ENCODE data around the gene ADGRG6. TPM values are rescaled to one million over a fixed set of nuclear protein-coding genes. Genes with fewer than 3 reads are reported as not detected.

ADGRG6 gene
- total and polyA plus RNA-seq, 2 of the 8 experiments (the other 6 are each of a cell fraction or from before 2014, with no cell fraction given) = 1.1 to 6.2 TPM

DNA sequence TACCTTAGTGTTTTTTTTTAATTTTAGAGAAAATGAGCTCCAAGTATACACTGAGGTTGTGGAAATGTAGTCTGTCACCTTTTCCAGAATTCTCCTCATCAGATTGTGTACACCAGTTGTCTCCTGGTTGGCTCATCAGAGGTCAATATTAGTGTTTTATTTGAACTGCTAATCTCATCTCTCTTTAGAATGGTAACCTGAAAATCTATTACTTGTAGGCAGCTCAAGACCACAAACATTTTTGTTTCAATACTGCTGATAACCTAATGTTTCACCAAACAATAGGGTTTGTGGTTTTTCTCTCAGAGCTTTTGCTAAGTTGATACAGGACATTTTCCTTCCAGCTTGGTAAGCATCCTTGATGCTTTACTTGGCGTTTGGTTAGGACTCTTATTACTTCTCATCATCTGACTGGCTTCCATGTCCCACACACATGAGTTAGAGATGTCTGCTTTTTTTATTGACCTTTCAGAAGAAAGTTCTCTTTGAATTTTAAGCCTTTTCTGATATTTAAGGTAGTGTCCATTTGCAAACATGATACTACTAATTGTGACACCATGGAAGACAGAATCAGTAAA, 15.1 kb downstream of the ADGRG6 start:
- no peaks in the 10 kb centered on the region for H3K79me2 ChIP-seq (ENCODE audit: control insufficient read depth in 1 of 2, insufficient read depth in 2 of 2, low read length in 2 of 2)
- no peaks in the 10 kb centered on the region for H4K20me1 ChIP-seq (replicated peaks in 1 of 2; ENCODE audit: control insufficient read depth in 1 of 2, insufficient read depth in 2 of 2, low read length in 2 of 2)
- H3K56ac ChIP-seq (replicated peaks; ENCODE audit: insufficient read length, low read depth, low read length) = no peak overlapping the region
- H3K4me2 ChIP-seq (ENCODE audit: insufficient read depth in 1 of 2, low read depth in 2 of 2, low read length in 2 of 2) = no peak overlapping the region
- no peak overlapping the region for H4K91ac ChIP-seq (replicated peaks; ENCODE audit: insufficient read length, low read length)
- no peaks in the 10 kb centered on the region for H3K4me1 ChIP-seq (replicated peaks in 1 of 4; ENCODE audit: control insufficient read depth in 3 of 4, insufficient read depth in 4 of 4, low read length in 3 of 4)
- POLR2A ChIA-PET (ENCODE audit: partially characterized antibody) = no interaction called here
- FAIRE-seq = no peak
- H3K9ac ChIP-seq (replicated peaks in 1 of 4; ENCODE audit: extremely low read depth in 1 of 4, low read depth in 3 of 4, low read length in 3 of 4) = no peak overlapping the region
- H4K5ac ChIP-seq (ENCODE audit: insufficient read length, low read depth, low read length) = no peak overlapping the region
- no peaks in the 10 kb centered on the region; the same call in 1 of the 2 replicates for H3K79me1 ChIP-seq (ENCODE audit: low read depth, low read length)
- CTCF ChIA-PET (ENCODE audit: partially characterized antibody) = no interaction called here
- H3K4ac ChIP-seq (replicated peaks; ENCODE audit: insufficient read length, low read depth, low read length) = no peak overlapping the region
- no peak overlapping the region for H3K14ac ChIP-seq (ENCODE audit: insufficient read length)
- TF ChIP-seq FOSL1 (IDR thresholded peaks at IDR 0.05; ENCODE audit: insufficient read depth, low read depth, low read length) = no peak
- no peak for TF ChIP-seq RBBP5 (IDR thresholded peaks at IDR 0.05; ENCODE audit: borderline replicate concordance, low read depth, low read length)
- no peak for TF ChIP-seq BACH1 (IDR thresholded peaks at IDR 0.05; ENCODE audit: low read length)
- no peak for TF ChIP-seq POLR2A (IDR thresholded peaks at IDR 0.05; ENCODE audit: control extremely low read depth in 1 of 2, low read depth in 2 of 2, low read length in 2 of 2)
- TF ChIP-seq TCF12 (IDR thresholded peaks at IDR 0.05; ENCODE audit: low read depth, low read length) = no peak
- WGBS, 2 experiments (ENCODE audit: extremely low coverage in 1 of 2, insufficient coverage in 1 of 2, insufficient read length in 1 of 2, insufficient replicate concordance in 2 of 2, low coverage in 1 of 2, low lambda C conversion rate in 2 of 2, missing lambda C conversion rate in 1 of 2) = 91% methylated on average over 1 of the region's 1 CpG; no CpG with 5 or more reads in 1 of the 2 experiments
- H2BK12ac ChIP-seq (ENCODE audit: low read depth, low read length) = no peak overlapping the region
- no peaks in the 10 kb centered on the region for H3K36me3 ChIP-seq (ENCODE audit: control insufficient read depth in 2 of 4, insufficient read depth in 4 of 4, low read length in 3 of 4)
- H2BK5ac ChIP-seq (ENCODE audit: low read depth, low read length) = no peak overlapping the region
- no peak overlapping the region for H2BK20ac ChIP-seq (ENCODE audit: low read length)
- no peak overlapping the region for H2AFZ ChIP-seq (ENCODE audit: low read length)
- H3K27me3 ChIP-seq (replicated peaks in 1 of 4; ENCODE audit: control insufficient read depth in 3 of 4, extremely low read depth in 1 of 4, insufficient read depth in 3 of 4, low read length in 3 of 4) = no peaks in the 10 kb centered on the region
- H2BK15ac ChIP-seq (ENCODE audit: low read length) = no peak overlapping the region
- no peak overlapping the region for H2BK120ac ChIP-seq (replicated peaks; ENCODE audit: low read depth, low read length)
- H3K9me3 ChIP-seq (ENCODE audit: insufficient read depth in 2 of 2, low read depth in 1 of 2, low read length in 1 of 2) = no peaks in the 10 kb centered on the region
- H3K27ac ChIP-seq (ENCODE audit: low read depth, low read length) = no peak overlapping the region
- H3K23ac ChIP-seq (ENCODE audit: insufficient read length) = no peak overlapping the region
- H3K23me2 ChIP-seq (ENCODE audit: low read depth, low read length) = no peaks in the 10 kb centered on the region
- H3K18ac ChIP-seq (ENCODE audit: extremely low read depth, low read length) = no peak overlapping the region
- DNase-seq (ENCODE audit: low read depth in 1 of 2, low spot score in 2 of 2) = no peak
- H4K8ac ChIP-seq (ENCODE audit: extremely low read depth, insufficient read depth, low read length) = no peak overlapping the region
- H3K4me3 ChIP-seq (ENCODE audit: extremely low read depth in 1 of 4, insufficient read depth in 2 of 4, low read depth in 3 of 4, low read length in 4 of 4) = no peak overlapping the region
- no peak overlapping the region for H2AK5ac ChIP-seq (ENCODE audit: low read depth, low read length)

Data from H1 (cell line).